NB4 (cell line): ENCODE data around the gene DNAH8.

ENCODE experiments used
- CTCF ChIP-seq: IDR thresholded peaks from one replicate; pipeline ENCODE4 v1.5.1; 2012; ENCODE audit warnings: low read depth, low read length
- MYC ChIP-seq: IDR thresholded peaks from 2 replicates; pipeline ENCODE4 v1.6.1; 2011; ENCODE audit warnings: low read depth, low read length
- POLR2A ChIP-seq: IDR thresholded peaks from 2 replicates; pipeline ENCODE4 v1.6.1; 2011; ENCODE audit warnings: mild to moderate bottlenecking; ENCODE audit not compliant: insufficient read length; ENCODE audit errors: extremely low read depth
- TF ChIP-seq, protein P1 (sequence below): IDR thresholded peaks from 2 replicates; pipeline ENCODE4 v1.6.1; 2011; ENCODE audit warnings: low read depth, low read length

GRCh38 chr6:38688579-38689087 is 26.5 kb upstream of the DNAH8 start:
- TF ChIP-seq, protein P1, sequence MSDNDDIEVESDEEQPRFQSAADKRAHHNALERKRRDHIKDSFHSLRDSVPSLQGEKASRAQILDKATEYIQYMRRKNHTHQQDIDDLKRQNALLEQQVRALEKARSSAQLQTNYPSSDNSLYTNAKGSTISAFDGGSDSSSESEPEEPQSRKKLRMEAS: no peak
- TF ChIP-seq POLR2A: no peak
- TF ChIP-seq CTCF: no peak
- no peak for TF ChIP-seq MYC
